Stimulated activated CD8-positive, alpha-beta memory T cell treated with anti-CD3 and anti-CD28 coated beads, Interleukin-4, amount 100 ng/mL, for 1 hour (primary cell): ENCODE data around the gene KLHL42.
"Not testable (repeated sequence)": the region's sequence is repeated elsewhere in the genome, so short reads cannot be mapped to it uniquely, and the experiment has no call there.

Experiments used
- DNase-seq, 2 donors: peaks; one replicate each; pipeline ENCODE4 v3.0.0-alpha.2; 2020; ENCODE audit warnings: low read depth in 2 of 2, low spot score in 1 of 2

Gene KLHL42

GRCh38 chr12:27779920-27780611 lies at the start of gene KLHL42, which contains the start of gene MANSC4:
Gene KLHL42 (plus strand): TSS chr12:27780233. CDS start chr12:27780331, 98 bp downstream.
Gene MANSC4 (minus strand): TSS chr12:27780236. CDS start chr12:27771276, 8,960 bp downstream.
- peak; percentile 18 to 39 for DNase-seq

- no peak for DNase-seq
Measured at GRCh38 chr12:27732281-27732680, 47.8 kb upstream of the KLHL42 start.

- peak in 1 of 2 donors; percentile 17 for DNase-seq
Measured at GRCh38 chr12:27733052-27733656, 46.9 kb upstream of the KLHL42 start.

- DNase-seq, result no peak
Measured at GRCh38 chr12:27733791-27734190, 46.2 kb upstream of the KLHL42 start.

GRCh38 chr12:27734321-27734720 lies 45.7 kb upstream of the KLHL42 start:
- DNase-seq, result not testable (repeated sequence)

- no peak for DNase-seq
Measured at GRCh38 chr12:27743601-27744000, 36.4 kb upstream of the KLHL42 start.

GRCh38 chr12:27745734-27746133 lies 34.3 kb upstream of the KLHL42 start:
- not testable (repeated sequence) for DNase-seq

- no peak for DNase-seq
Measured at GRCh38 chr12:27747111-27747820, 32.8 kb upstream of the KLHL42 start.

- no peak for DNase-seq
Measured at GRCh38 chr12:27751386-27752047, 28.5 kb upstream of the KLHL42 start.

GRCh38 chr12:27754795-27755194 lies 25.2 kb upstream of the KLHL42 start:
- DNase-seq, result no peak

GRCh38 chr12:27756670-27757195 lies 23.3 kb upstream of the KLHL42 start:
- DNase-seq, result no peak

GRCh38 chr12:27762757-27763156 lies 17.3 kb upstream of the KLHL42 start:
- no peak for DNase-seq

- no peak for DNase-seq
Measured at GRCh38 chr12:27766587-27766986, 13.4 kb upstream of the KLHL42 start.

GRCh38 chr12:27769142-27769673 lies 10.8 kb upstream of the KLHL42 start:
- DNase-seq, result no peak

GRCh38 chr12:27771481-27772327 lies 8.3 kb upstream of the KLHL42 start:
- DNase-seq, result no peak

GRCh38 chr12:27772328-27773049 lies 7.5 kb upstream of the KLHL42 start:
- DNase-seq, result no peak

GRCh38 chr12:27777141-27777540 lies 2.9 kb upstream of the KLHL42 start:
- DNase-seq, result no peak

GRCh38 chr12:27778206-27778605 lies 1.8 kb upstream of the KLHL42 start:
- DNase-seq, result no peak

GRCh38 chr12:27779416-27779919 lies 565 bp upstream of the KLHL42 start:
- no peak for DNase-seq
